Gastroesophageal sphincter (tissue), 4 donors: ENCODE measurements around the gene GJA4. TPM values are rescaled to one million over a fixed set of nuclear protein-coding genes. Genes with fewer than 3 reads are reported as not detected.

Source experiments
- ATAC-seq: fragments of 150-250 bp; one replicate; pipeline ENCODE4 v1.9.1; 2016; ENCODE audit warnings: mild to moderate bottlenecking, moderate library complexity
- H3K27ac ChIP-seq, 4 donors: fragments of 200-600 bp; sonication (generic) in 3 of 4; 1 replicate in 3 of 4; 2 replicates in 1 of 4; pipeline ENCODE4 v1.5.1; 2016 to 2019
- H3K27me3 ChIP-seq: fragments of 200-600 bp; sonication (generic); one replicate; pipeline ENCODE4 v1.5.1; 2019
- H3K36me3 ChIP-seq, 2 donors: fragments of 200-600 bp; sonication (generic); one replicate each; pipeline ENCODE4 v1.5.1; 2019; ENCODE audit warnings: control low read depth in 1 of 2
- H3K4me1 ChIP-seq, 3 donors: fragments of 200-600 bp; sonication (generic); 1 replicate in 2 of 3; 2 replicates in 1 of 3; pipeline ENCODE4 v1.5.1; 2016 to 2019; ENCODE audit warnings: control low read depth in 2 of 3
- H3K4me3 ChIP-seq, 2 donors: fragments of 200-600 bp; sonication (generic); one replicate each; pipeline ENCODE4 v1.5.1; 2019; ENCODE audit warnings: mild to moderate bottlenecking in 1 of 2, moderate library complexity in 1 of 2
- H3K9me3 ChIP-seq, 3 donors: fragments of 200-600 bp; sonication (generic); one replicate each; pipeline ENCODE4 v1.5.1; 2017 to 2019; ENCODE audit warnings: control low read depth in 2 of 3
- CTCF ChIP-seq, 4 experiments: fragments of 200-600 bp in 2 of 4; fragments of 450-650 bp in 2 of 4; sonication (generic) in 1 of 4; IDR thresholded peaks; one replicate each; pipeline ENCODE4 v1.5.1; 2017 to 2019; ENCODE audit warnings: antibody characterized with exemption in 4 of 4, mild to moderate bottlenecking in 2 of 4, moderate library complexity in 2 of 4
- EP300 ChIP-seq: sonication (generic); formaldehyde crosslinking; IDR thresholded peaks from one replicate; pipeline ENCODE4 v1.6.1; 2017; ENCODE audit warnings: antibody characterized with exemption, mild to moderate bottlenecking
- POLR2A ChIP-seq, 2 donors: fragments of 450-650 bp; IDR thresholded peaks; one replicate each; pipeline ENCODE4 v1.6.1; 2017; ENCODE audit warnings: antibody characterized with exemption in 2 of 2, mild to moderate bottlenecking in 2 of 2, moderate library complexity in 1 of 2
- POLR2AphosphoS5 ChIP-seq: sonication (generic); formaldehyde crosslinking; IDR thresholded peaks from one replicate; pipeline ENCODE4 v1.6.1; 2017; ENCODE audit warnings: antibody characterized with exemption
- WGBS, 2 donors: methylation state at CpG; one replicate each; pipeline ENCODE4 v1.1.5; 2018; ENCODE audit warnings: low coverage in 1 of 2; 5-methylcytosine and 5-hydroxymethylcytosine counted together
- total RNA-seq, 4 donors: library from RNA; depleted of rRNA; stranded (reverse); fragments of >200 nt; gene quantifications; one replicate each; pipeline ENCODE4 v1.1.0, GENCODE V29; 2016

The GJA4 gene
- total RNA-seq, 4 donors from 2014 or later: 8.6 to 27.0 (median 18.4) TPM

GRCh38 chr1:34786521-34787325 is 6.1 kb upstream of the GJA4 start:
- no peak for TF ChIP-seq EP300
- TF ChIP-seq POLR2AphosphoS5: no peak
- TF ChIP-seq CTCF (IDR thresholded peaks at IDR 0.05): peak in 3 of 4 experiments; percentile 40 to 78 (median 56)
- H3K4me1 ChIP-seq: peaks cover 0 to 9% (median under 1%) of the 10 kb centered on the region in 3 donors
- H3K27me3 ChIP-seq: peaks cover 48% of the 10 kb centered on the region
- ATAC-seq: peak; percentile 55
- 0 to 50% methylated on average over 3 to 9 of the region's 14 CpGs for WGBS, 2 donors
- H3K36me3 ChIP-seq: no peaks in the 10 kb centered on the region
- no peak overlapping the region for H3K27ac ChIP-seq
- peaks cover 0 to 5% (median 0%) of the 10 kb centered on the region in 3 donors for H3K9me3 ChIP-seq
- no peak overlapping the region for H3K4me3 ChIP-seq

- 18 to 20% methylated on average over 4 to 5 of the region's 9 CpGs for WGBS, 2 donors
- Histone ChIP-seq H3K27me3 (peaks cover 48% of the 10 kb centered on the region), H3K4me3 (no peak overlapping the region), H3K9me3 (peaks cover 0 to 5% (median 0%) of the 10 kb centered on the region in 3 donors), H3K4me1 (peaks cover 0 to 12% (median 0%) of the 10 kb centered on the region in 3 donors), H3K27ac (no peak overlapping the region), H3K36me3 (no peaks in the 10 kb centered on the region)
- TF ChIP-seq POLR2AphosphoS5 (no peak), EP300 (no peak), CTCF (IDR thresholded peaks at IDR 0.05) (peak in 1 of 4 experiments; percentile 25), POLR2A (IDR thresholded peaks at IDR 0.05) (no peak)
- no peak for ATAC-seq
Measured at GRCh38 chr1:34787461-34788420, 5.1 kb upstream of the GJA4 start.

- peak overlapping the region in 2 of 4 donors; percentile 7 to 27 for H3K27ac ChIP-seq
- 53% methylated on average over 3 of the region's 6 CpGs; no CpG with 5 or more reads in 1 of the 2 donors for WGBS, 2 donors
- H3K9me3 ChIP-seq: peaks cover 0 to 5% (median 0%) of the 10 kb centered on the region in 3 donors
- H3K27me3 ChIP-seq: peaks cover 48% of the 10 kb centered on the region
- H3K4me1 ChIP-seq: peaks cover 0 to 19% (median 0%) of the 10 kb centered on the region in 3 donors
- no peak for ATAC-seq
- TF ChIP-seq POLR2A (IDR thresholded peaks at IDR 0.05) (no peak), POLR2AphosphoS5 (no peak), CTCF (IDR thresholded peaks at IDR 0.05) (no peak), EP300 (no peak)
- H3K4me3 ChIP-seq: no peak overlapping the region
- H3K36me3 ChIP-seq: peaks cover 0 to 21% of the 10 kb centered on the region in 2 donors
Measured at GRCh38 chr1:34790985-34791384, 1.8 kb upstream of the GJA4 start.

- ATAC-seq: no peak
- Histone ChIP-seq H3K27ac (peak overlapping the region in 2 of 4 donors; percentile 40 to 62), H3K36me3 (peaks cover 0 to 28% of the 10 kb centered on the region in 2 donors), H3K4me1 (peaks cover 0 to 13% (median 0%) of the 10 kb centered on the region in 3 donors), H3K27me3 (peaks cover 44% of the 10 kb centered on the region), H3K4me3 (peak overlapping the region in 1 of 2 donors; percentile 49), H3K9me3 (peaks cover 0 to 5% (median 0%) of the 10 kb centered on the region in 3 donors)
- TF ChIP-seq POLR2A (IDR thresholded peaks at IDR 0.05) (no peak), CTCF (IDR thresholded peaks at IDR 0.05) (no peak), POLR2AphosphoS5 (no peak), EP300 (no peak)
- 60% methylated on average over 1 of the region's 10 CpGs; no CpG with 5 or more reads in 1 of the 2 donors for WGBS, 2 donors
Measured at GRCh38 chr1:34792424-34792823, 375 bp upstream of the GJA4 start.
